ENCODE measurements around the gene TRAF7. TPM values are rescaled to one million over a fixed set of nuclear protein-coding genes. Genes with fewer than 3 reads are reported as not detected.

Gene TRAF7
- total RNA-seq, 1 donor from 2014 or later: 76.2 TPM

GRCh38 chr16:2165861-2166260 lies 10.3 kb downstream of the TRAF7 start:
- DNase-seq (ENCODE audit: low spot score): no peak

DNA sequence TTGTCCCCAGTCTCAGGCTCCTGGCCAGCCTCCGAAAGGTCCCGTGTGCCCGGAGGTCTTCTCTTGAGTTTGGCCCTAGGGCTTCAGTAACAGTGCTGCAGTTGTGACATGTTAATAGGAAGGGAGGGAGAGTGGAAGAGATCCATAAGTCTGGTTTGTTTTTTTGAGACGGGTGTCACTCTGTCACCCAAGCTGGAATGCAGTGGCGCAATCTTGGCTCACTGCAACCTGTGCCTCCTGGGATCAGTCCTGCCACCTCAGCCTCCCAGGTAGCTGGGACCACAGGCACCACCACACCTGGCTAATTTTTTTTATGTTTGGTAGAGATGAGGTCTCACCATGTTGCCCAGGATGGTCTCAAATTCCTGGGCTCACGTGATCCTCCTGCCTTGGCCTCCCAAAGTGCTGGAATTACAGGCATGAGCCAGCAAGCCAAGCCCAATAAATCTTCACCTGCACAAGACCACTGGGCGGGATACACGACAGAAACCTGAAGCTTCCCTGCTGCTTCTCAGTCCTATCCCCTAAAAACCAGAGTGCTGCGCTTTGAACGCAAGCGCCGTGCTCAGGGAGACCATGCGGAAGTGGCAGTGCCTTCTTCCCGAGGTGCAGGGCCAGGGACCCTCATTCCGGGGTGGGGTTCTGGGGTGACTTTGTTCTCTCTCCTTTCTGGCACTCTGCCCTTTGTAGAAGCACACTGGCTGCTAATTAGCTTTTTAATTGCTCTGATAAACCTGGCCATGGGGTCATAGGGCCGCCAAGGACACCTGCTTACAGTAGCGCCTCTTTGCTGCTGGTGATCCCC lies 10.9 kb downstream of the TRAF7 start:
- DNase-seq (ENCODE audit: low spot score): no peak

DNA sequence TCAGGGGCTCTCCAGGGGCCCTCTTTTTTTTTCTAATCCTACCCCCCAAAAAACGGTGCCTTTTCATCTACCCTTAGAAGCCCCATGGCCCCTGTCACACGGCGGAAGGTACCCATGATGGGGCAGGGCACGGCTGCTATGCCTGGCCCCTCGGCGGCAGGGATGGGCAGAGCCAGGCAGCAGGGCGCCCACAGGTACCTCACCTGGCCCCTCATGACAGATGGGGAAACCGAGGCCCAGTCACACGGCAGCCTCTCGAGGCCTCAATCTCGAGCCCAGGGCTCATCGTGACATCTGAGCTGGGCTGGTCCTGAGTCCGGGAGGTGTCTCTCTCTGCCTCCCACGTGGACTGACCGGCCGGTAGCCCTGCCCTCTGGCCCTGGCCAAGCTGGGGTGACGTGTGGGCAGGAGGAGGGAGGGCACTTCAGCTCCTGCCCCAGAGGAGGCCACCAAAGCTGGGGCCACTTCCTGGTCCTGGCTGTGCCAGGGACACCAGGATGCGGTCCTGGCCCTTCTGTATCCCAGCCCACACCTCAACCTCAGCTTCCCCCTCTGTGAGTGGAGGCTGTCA lies 11.6 kb downstream of the TRAF7 start:
- no peak for DNase-seq (ENCODE audit: low spot score)

- DNase-seq (ENCODE audit: low spot score): no peak
Observed at GRCh38 chr16:2170080-2170479, 14.5 kb downstream of the TRAF7 start.

- DNase-seq (ENCODE audit: low spot score): no peak
Observed at GRCh38 chr16:2170587-2171435, 15.2 kb downstream of the TRAF7 start.

DNA sequence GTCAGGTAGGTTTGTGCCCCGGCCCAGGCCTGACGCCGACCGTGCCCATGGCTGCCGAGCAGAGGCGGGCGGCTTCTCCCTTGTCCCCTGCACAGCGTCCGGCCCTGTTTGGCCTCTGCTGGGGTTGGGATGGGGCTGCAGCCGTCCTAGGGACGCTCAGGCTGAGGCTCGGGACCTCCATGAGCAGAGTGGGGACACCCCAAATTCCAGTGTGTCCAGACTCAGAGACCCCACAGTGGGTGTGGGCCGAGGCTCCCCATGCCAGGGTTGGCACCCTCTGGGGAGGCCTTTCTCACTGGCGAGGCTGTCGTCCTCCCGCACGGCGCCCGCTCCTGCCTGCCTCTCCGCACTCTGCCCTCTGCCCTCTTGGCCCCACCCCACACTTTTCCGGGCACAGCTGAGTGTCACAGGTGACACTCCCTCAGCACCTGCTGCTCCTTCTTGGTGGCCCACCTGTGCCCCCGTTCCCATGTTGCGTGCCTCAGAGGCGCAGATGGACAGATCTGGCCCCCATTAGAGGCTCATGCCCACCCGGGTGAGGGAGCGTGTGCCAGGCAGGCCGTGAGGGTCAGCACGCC lies 16.1 kb downstream of the TRAF7 start:
- DNase-seq (ENCODE audit: low spot score): no peak

DNA sequence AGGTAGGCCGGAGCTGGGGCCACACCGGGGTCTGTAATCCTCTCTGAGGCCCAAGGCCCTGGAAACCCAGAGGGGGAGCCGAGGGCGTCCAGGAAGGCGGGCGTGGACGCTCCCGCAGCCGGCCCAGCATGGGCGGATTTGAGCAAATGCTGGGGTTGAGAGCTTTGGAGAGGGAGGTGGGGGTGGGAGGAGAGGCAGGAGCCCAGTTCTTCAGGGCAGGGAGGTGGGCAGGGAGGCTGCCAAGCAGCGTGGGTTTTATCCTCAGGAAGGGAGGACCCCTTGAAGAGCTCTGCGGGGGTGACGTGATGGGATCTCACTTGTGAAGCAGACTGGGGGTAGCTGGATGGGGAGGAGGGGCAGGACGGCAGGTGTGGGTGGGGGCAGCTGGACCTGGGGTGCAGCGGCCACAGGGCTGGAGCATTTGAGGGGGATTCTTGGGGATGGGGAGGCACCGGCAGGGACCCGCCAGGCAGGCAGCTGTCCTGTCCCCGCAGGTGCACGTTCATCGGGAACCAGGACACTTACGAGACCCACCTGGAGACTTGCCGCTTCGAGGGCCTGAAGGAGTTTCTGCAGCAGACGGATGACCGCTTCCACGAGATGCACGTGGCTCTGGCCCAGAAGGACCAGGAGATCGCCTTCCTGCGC lies 17.2 kb downstream of the TRAF7 start:
- DNase-seq (ENCODE audit: low spot score): no peak

DNA sequence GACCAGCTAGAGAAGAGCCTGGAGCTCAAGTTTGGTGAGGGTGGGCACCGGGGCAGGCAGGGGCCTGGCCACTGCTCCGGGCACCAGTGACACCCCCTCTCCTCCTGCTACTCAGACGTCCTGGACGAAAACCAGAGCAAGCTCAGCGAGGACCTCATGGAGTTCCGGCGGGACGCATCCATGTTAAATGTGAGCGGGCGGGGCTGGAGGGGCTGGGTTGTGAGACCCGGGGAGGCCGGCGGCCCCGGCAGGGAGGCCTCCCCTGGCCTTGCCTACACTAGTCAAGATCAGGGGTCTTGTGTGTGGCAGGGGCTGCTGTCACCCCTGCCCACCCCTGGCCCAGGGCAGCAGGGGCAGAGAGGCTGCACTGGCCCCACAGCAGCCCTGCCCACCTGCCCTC lies 17.8 kb downstream of the TRAF7 start:
- DNase-seq (ENCODE audit: low spot score): no peak

DNA sequence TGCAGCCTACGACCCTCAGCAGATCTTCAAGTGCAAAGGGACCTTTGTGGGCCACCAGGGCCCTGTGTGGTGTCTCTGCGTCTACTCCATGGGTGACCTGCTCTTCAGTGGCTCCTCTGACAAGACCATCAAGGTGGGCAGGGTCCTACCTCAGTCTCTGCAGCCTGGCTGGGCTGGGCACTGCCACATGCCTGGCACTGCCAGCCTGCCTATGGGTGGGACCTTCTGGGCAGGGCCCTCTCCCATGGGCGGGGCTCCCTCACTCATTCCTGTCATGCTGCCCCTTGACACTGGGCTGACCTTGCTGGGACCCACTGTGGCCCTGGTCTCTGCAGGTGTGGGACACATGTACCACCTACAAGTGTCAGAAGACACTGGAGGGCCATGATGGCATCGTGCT lies 18.3 kb downstream of the TRAF7 start:
- no peak for DNase-seq (ENCODE audit: low spot score)

GRCh38 chr16:2174396-2175131 lies 19.0 kb downstream of the TRAF7 start:
- DNase-seq (ENCODE audit: low spot score): no peak

DNA sequence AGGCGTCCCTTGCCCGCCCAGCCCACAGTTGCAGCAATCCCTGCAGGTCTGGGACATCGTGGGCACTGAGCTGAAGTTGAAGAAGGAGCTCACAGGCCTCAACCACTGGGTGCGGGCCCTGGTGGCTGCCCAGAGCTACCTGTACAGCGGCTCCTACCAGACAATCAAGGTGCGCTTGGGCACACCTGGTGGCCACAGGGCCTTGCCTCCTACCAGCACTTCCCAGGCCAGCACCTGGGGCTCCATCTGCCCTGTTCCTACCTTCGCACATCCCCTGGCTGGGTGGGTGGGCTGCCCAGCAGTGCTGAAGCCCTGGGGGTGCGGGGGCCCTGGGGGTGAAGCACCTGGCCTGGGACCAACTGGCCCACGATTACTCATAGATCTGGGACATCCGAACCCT lies 19.9 kb downstream of the TRAF7 start:
- DNase-seq (ENCODE audit: low spot score): no peak

GRCh38 chr16:2176047-2176446 lies 20.5 kb downstream of the TRAF7 start:
- DNase-seq (ENCODE audit: low spot score): no peak

GRCh38 chr16:2177101-2177500 lies 21.5 kb downstream of the TRAF7 start:
- no peak for DNase-seq (ENCODE audit: low spot score)

- no peak for DNase-seq (ENCODE audit: low spot score)
Observed at GRCh38 chr16:2177561-2177960, 22.0 kb downstream of the TRAF7 start.

- no peak for DNase-seq (ENCODE audit: low spot score)
Observed at GRCh38 chr16:2178321-2179106, 22.9 kb downstream of the TRAF7 start.

DNA sequence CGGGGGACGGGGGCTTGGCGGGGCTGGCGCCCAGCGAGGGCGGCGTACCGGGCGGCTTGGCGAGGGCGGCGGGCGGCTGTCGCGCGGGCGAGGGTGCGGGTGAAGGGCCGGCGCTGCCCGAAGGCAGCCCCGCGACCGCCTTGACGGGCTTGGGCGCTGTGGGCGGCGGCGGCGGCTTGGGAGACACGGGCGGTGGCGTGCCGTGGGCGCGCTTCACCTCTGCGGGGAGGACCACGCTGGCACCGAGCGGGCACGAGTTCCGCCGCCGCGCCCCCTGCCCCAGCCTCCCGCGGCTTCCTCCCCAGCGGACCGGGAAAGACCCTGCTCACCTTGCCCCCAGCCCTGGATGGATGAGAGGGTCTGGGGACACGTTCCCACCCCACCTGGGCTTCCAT lies 23.5 kb downstream of the TRAF7 start:
- DNase-seq (ENCODE audit: low spot score): no peak

DNA sequence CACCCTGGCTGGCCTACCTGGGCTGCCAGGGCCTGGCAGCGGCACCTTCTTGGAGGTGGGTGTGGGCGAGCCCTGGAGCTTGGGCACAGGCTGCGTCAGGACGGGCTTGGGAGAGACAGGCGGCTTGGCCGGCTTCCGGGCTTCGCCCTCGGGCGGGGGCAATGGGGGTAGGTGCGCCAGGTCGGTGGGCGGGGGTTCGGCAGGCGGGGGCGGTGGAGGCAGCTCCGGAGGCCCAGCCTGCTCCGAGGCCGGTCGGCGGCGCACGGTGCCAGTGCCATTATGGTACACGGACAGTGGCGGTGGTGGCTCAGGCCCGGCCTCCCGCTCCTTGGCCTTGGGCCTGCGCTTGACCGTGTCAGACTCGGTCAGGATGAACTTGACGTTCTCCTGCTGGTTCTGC lies 24.0 kb downstream of the TRAF7 start:
- DNase-seq (ENCODE audit: low spot score): no peak

GRCh38 chr16:2180461-2180860 lies 24.9 kb downstream of the TRAF7 start:
- no peak for DNase-seq (ENCODE audit: low spot score)

- DNase-seq (ENCODE audit: low spot score): no peak
Observed at GRCh38 chr16:2180962-2181923, 25.7 kb downstream of the TRAF7 start.
